WTC11 (cell line): ENCODE measurements around the gene RMRP.

ENCODE experiments used
- CREB1 ChIP-seq: sonication (generic); formaldehyde crosslinking; IDR thresholded peaks from 2 replicates; pipeline ENCODE4 v1.8.0; 2023; ENCODE audit warnings: mild to moderate bottlenecking, missing genetic modification reagents
- NR3C1 ChIP-seq: sonication (generic); formaldehyde crosslinking; conservative IDR thresholded peaks from 2 replicates; pipeline ENCODE4 v1.8.1; 2023; ENCODE audit warnings: low read depth, mild to moderate bottlenecking, missing genetic modification reagents
- RELA ChIP-seq: sonication (generic); formaldehyde crosslinking; IDR thresholded peaks from 2 replicates; pipeline ENCODE4 v1.8.1; 2022; ENCODE audit warnings: missing genetic modification reagents, mild to moderate bottlenecking, borderline replicate concordance
- ZNF138 ChIP-seq: sonication (generic); formaldehyde crosslinking; conservative IDR thresholded peaks from 2 replicates; pipeline ENCODE4 v1.8.1; 2022; ENCODE audit warnings: mild to moderate bottlenecking, moderate library complexity, missing genetic modification reagents
- ZNF671 ChIP-seq: fragments of 250-450 bp; sonication (Bioruptor Pico); IDR thresholded peaks from 2 replicates; pipeline ENCODE4 v1.8.0; 2021; ENCODE audit warnings: mild to moderate bottlenecking
- TF ChIP-seq, protein P1 (sequence below): fragments of 200-600 bp; IDR thresholded peaks from 2 replicates; pipeline ENCODE4 v1.8.0; 2022; ENCODE audit warnings: antibody characterized with exemption
- TF ChIP-seq, protein P2 (sequence below): sonication (generic); formaldehyde crosslinking; IDR thresholded peaks from 2 replicates; pipeline ENCODE4 v1.8.1; 2023; ENCODE audit warnings: mild to moderate bottlenecking, missing genetic modification reagents, borderline replicate concordance
- TF ChIP-seq, protein P3 (sequence below): sonication (generic); formaldehyde crosslinking; IDR thresholded peaks from 2 replicates; pipeline ENCODE4 v1.8.1; 2023; ENCODE audit warnings: mild to moderate bottlenecking, moderate library complexity, missing genetic modification reagents
- TF ChIP-seq, protein P4 (sequence below): sonication (generic); formaldehyde crosslinking; IDR thresholded peaks from 2 replicates; pipeline ENCODE4 v1.8.1; 2023; ENCODE audit warnings: mild to moderate bottlenecking, missing genetic modification reagents, moderate library complexity

DNA sequence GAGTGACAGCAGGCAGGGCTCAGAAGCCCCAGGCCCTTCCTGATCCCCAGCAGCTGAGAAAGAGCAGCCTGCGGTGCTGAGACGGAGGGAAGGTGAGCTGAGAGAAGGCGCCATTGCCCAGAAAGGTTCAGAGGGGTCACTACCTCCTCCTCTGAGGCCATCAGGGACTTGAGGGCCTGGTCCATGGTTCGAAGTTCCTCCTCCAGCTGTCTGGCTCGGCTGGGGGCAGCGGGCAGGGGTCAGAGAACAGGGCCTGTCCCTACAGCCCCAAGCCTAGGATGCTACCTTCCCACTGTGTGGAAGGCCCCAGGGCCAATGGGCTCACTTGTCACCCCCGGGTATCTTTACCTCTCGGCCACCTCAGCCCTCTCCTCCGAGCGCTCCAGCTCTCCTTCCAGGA is 27.1 kb upstream of the RMRP start:
- TF ChIP-seq, protein P1, sequence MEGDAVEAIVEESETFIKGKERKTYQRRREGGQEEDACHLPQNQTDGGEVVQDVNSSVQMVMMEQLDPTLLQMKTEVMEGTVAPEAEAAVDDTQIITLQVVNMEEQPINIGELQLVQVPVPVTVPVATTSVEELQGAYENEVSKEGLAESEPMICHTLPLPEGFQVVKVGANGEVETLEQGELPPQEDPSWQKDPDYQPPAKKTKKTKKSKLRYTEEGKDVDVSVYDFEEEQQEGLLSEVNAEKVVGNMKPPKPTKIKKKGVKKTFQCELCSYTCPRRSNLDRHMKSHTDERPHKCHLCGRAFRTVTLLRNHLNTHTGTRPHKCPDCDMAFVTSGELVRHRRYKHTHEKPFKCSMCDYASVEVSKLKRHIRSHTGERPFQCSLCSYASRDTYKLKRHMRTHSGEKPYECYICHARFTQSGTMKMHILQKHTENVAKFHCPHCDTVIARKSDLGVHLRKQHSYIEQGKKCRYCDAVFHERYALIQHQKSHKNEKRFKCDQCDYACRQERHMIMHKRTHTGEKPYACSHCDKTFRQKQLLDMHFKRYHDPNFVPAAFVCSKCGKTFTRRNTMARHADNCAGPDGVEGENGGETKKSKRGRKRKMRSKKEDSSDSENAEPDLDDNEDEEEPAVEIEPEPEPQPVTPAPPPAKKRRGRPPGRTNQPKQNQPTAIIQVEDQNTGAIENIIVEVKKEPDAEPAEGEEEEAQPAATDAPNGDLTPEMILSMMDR: no peak
- TF ChIP-seq ZNF671 (no peak), RELA (CRISPR knock-in tag) (no peak), CREB1 (CRISPR knock-in tag) (no peak), NR3C1 (CRISPR knock-in tag) (no peak), ZNF138 (CRISPR knock-in tag) (no peak)
- TF ChIP-seq, protein P2, sequence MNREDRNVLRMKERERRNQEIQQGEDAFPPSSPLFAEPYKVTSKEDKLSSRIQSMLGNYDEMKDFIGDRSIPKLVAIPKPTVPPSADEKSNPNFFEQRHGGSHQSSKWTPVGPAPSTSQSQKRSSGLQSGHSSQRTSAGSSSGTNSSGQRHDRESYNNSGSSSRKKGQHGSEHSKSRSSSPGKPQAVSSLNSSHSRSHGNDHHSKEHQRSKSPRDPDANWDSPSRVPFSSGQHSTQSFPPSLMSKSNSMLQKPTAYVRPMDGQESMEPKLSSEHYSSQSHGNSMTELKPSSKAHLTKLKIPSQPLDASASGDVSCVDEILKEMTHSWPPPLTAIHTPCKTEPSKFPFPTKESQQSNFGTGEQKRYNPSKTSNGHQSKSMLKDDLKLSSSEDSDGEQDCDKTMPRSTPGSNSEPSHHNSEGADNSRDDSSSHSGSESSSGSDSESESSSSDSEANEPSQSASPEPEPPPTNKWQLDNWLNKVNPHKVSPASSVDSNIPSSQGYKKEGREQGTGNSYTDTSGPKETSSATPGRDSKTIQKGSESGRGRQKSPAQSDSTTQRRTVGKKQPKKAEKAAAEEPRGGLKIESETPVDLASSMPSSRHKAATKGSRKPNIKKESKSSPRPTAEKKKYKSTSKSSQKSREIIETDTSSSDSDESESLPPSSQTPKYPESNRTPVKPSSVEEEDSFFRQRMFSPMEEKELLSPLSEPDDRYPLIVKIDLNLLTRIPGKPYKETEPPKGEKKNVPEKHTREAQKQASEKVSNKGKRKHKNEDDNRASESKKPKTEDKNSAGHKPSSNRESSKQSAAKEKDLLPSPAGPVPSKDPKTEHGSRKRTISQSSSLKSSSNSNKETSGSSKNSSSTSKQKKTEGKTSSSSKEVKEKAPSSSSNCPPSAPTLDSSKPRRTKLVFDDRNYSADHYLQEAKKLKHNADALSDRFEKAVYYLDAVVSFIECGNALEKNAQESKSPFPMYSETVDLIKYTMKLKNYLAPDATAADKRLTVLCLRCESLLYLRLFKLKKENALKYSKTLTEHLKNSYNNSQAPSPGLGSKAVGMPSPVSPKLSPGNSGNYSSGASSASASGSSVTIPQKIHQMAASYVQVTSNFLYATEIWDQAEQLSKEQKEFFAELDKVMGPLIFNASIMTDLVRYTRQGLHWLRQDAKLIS (CRISPR knock-in tag): no peak
- TF ChIP-seq, protein P3, sequence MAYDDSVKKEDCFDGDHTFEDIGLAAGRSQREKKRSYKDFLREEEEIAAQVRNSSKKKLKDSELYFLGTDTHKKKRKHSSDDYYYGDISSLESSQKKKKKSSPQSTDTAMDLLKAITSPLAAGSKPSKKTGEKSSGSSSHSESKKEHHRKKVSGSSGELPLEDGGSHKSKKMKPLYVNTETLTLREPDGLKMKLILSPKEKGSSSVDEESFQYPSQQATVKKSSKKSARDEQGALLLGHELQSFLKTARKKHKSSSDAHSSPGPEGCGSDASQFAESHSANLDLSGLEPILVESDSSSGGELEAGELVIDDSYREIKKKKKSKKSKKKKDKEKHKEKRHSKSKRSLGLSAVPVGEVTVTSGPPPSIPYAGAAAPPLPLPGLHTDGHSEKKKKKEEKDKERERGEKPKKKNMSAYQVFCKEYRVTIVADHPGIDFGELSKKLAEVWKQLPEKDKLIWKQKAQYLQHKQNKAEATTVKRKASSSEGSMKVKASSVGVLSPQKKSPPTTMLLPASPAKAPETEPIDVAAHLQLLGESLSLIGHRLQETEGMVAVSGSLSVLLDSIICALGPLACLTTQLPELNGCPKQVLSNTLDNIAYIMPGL (CRISPR knock-in tag): no peak
- TF ChIP-seq, protein P4, sequence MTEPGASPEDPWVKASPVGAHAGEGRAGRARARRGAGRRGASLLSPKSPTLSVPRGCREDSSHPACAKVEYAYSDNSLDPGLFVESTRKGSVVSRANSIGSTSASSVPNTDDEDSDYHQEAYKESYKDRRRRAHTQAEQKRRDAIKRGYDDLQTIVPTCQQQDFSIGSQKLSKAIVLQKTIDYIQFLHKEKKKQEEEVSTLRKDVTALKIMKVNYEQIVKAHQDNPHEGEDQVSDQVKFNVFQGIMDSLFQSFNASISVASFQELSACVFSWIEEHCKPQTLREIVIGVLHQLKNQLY (CRISPR knock-in tag): no peak
